HepG2 (cell line): ENCODE data around the gene TMEM8B. TPM values are rescaled to one million over a fixed set of nuclear protein-coding genes. Genes with fewer than 3 reads are reported as not detected.

Source experiments
- ATAC-seq: fragments of 200-7000 bp; cut with Tn5 transposase; 3 replicates; pipeline ENCODE4 v1.9.1; 2020; ENCODE audit warnings: mild to moderate bottlenecking, moderate library complexity
- BruUV-seq: library from RNA; stranded (reverse); fragments of 400-500 nt; replicated peaks from 2 replicates; lab custom pipeline; 2021; lab: Mats Ljungman, UMichigan
- CTCF ChIA-PET: fragments of 300-600 bp; formaldehyde crosslinking; extraction: SDS; loops from one replicate; lab custom pipeline; 2021; ENCODE audit warnings: low total read pairs, inconsistent platforms, low intra/inter-chr PET ratio; lab: Yijun Ruan, JAX
- POLR2A ChIA-PET: fragments of 350-600 bp; sonication (Branson Sonifier 250); formaldehyde crosslinking; loops from one replicate; lab custom pipeline; 2020; ENCODE audit warnings: antibody characterized with exemption, inconsistent platforms; lab: Yijun Ruan, JAX
- DNase-seq: peaks from one replicate; pipeline ENCODE4 v3.0.0-alpha.2; 2015; ENCODE audit warnings: low spot score
- FAIRE-seq: peaks from 3 replicates; lab custom pipeline; 2011; peaks lifted over from hg19 to GRCh38; lab: Jason Lieb, UNC
- H2AFZ ChIP-seq: one replicate; pipeline ENCODE4 v1.6.1; 2011; ENCODE audit warnings: low read length, inconsistent platforms
- H3K27ac ChIP-seq: fragments of 300-600 bp; 3 replicates; pipeline ENCODE4 v1.8.0; 2011; ENCODE audit warnings: mixed run types, mild to moderate bottlenecking, mixed read lengths, low read length, inconsistent platforms; ENCODE audit not compliant: insufficient read depth; ENCODE audit errors: extremely low read length
- H3K27me3 ChIP-seq, 2 experiments: fragments of 200-600 bp in 1 of 2; 2 replicates in 1 of 2; 3 replicates in 1 of 2; pipeline versions ENCODE4 v1.6.0 to v1.8.0; 2011; ENCODE audit warnings: low read length in 2 of 2, mild to moderate bottlenecking in 2 of 2, moderate library complexity in 2 of 2, inconsistent platforms in 1 of 2; ENCODE audit not compliant: insufficient read depth in 2 of 2, control insufficient read depth in 1 of 2
- H3K36me3 ChIP-seq, 2 experiments: fragments of 200-600 bp in 1 of 2; replicated peaks in 1 of 2; 2 replicates in 1 of 2; 3 replicates in 1 of 2; pipeline versions ENCODE4 v1.5.1 to v1.8.0; 2011; ENCODE audit warnings: low read length in 2 of 2, inconsistent platforms in 1 of 2; ENCODE audit not compliant: insufficient read depth in 2 of 2, control insufficient read depth in 1 of 2
- H3K4me1 ChIP-seq: 2 replicates; pipeline ENCODE4 v1.5.1; 2012; ENCODE audit warnings: low read length, inconsistent platforms; ENCODE audit not compliant: insufficient read depth
- H3K4me2 ChIP-seq: 2 replicates; pipeline ENCODE4 v1.6.0; 2011; ENCODE audit warnings: low read depth, low read length, inconsistent platforms
- H3K4me3 ChIP-seq, 3 experiments: fragments of 200-600 bp in 1 of 3; sonication (generic), shearing (Covaris generic) in 1 of 3; replicated peaks in 1 of 3; 2 replicates each; pipeline ENCODE4 v1.5.1; 2011 to 2016; ENCODE audit warnings: low read length in 3 of 3, inconsistent platforms in 2 of 3, low read depth in 2 of 3, mild to moderate bottlenecking in 2 of 3, control low read depth in 1 of 3, mixed read lengths in 1 of 3; ENCODE audit not compliant: insufficient read depth in 1 of 3
- H3K79me2 ChIP-seq: one replicate; pipeline ENCODE4 v1.6.1; 2011; ENCODE audit warnings: low read length, inconsistent platforms; ENCODE audit not compliant: insufficient read depth
- H3K9ac ChIP-seq: 2 replicates; pipeline ENCODE4 v1.6.0; 2011; ENCODE audit warnings: mild to moderate bottlenecking, low read depth, low read length, inconsistent platforms; ENCODE audit not compliant: insufficient read depth
- H3K9me3 ChIP-seq: 2 replicates; pipeline ENCODE4 v1.5.1; 2012; ENCODE audit warnings: mild to moderate bottlenecking, low read length
- H4K20me1 ChIP-seq: 2 replicates; pipeline ENCODE4 v1.6.0; 2011; ENCODE audit warnings: inconsistent platforms, mild to moderate bottlenecking, low read length, moderate library complexity; ENCODE audit not compliant: insufficient read depth
- ASH2L ChIP-seq: fragments of 300-600, 200-600 bp; sonication (generic); IDR thresholded peaks from 2 replicates; pipeline ENCODE4 v1.7.0; 2017; ENCODE audit warnings: low read depth, mild to moderate bottlenecking, moderate library complexity, mixed read lengths, low read length; ENCODE audit not compliant: insufficient read length
- CEBPG ChIP-seq: IDR thresholded peaks from 2 replicates; pipeline ENCODE4 v1.6.1; 2016
- EP300 ChIP-seq, 3 experiments: sonication (generic) in 1 of 3; formaldehyde crosslinking in 1 of 3; IDR thresholded peaks; 2 replicates each; pipeline versions ENCODE4 v1.5.1 to v1.6.1; 2011 to 2020; ENCODE audit warnings: low read depth in 2 of 3, low read length in 2 of 3, borderline replicate concordance in 1 of 3, improper control_type of control experiment in 1 of 3, mild to moderate bottlenecking in 1 of 3, missing genetic modification reagents in 1 of 3, moderate library complexity in 1 of 3
- HNF4G ChIP-seq, 2 experiments: sonication (generic) in 1 of 2; formaldehyde crosslinking in 1 of 2; IDR thresholded peaks; 2 replicates each; pipeline versions ENCODE4 v1.4.0 to v1.6.1; 2011 to 2020; ENCODE audit warnings: borderline replicate concordance in 2 of 2, low read depth in 2 of 2, mild to moderate bottlenecking in 2 of 2, low read length in 1 of 2, missing genetic modification reagents in 1 of 2, moderate library complexity in 1 of 2
- NFATC3 ChIP-seq: sonication (generic); formaldehyde crosslinking; IDR thresholded peaks from 2 replicates; pipeline ENCODE4 v1.5.1; 2020; ENCODE audit warnings: mild to moderate bottlenecking, missing genetic modification reagents
- NR2F6 ChIP-seq, 2 experiments: IDR thresholded peaks; 2 replicates each; pipeline ENCODE4 v1.6.1; 2016; ENCODE audit warnings: antibody characterized with exemption in 1 of 2, mild to moderate bottlenecking in 1 of 2
- NR3C1 ChIP-seq: sonication (generic); formaldehyde crosslinking; IDR thresholded peaks from 2 replicates; pipeline ENCODE4 v1.4.0; 2020; ENCODE audit warnings: missing genetic modification reagents
- SP2 ChIP-seq: sonication (generic); formaldehyde crosslinking; IDR thresholded peaks from 2 replicates; pipeline ENCODE4 v1.5.1; 2020; ENCODE audit warnings: mild to moderate bottlenecking, missing genetic modification reagents
- SP5 ChIP-seq: IDR thresholded peaks from 2 replicates; pipeline ENCODE4 v1.6.1; 2016; ENCODE audit warnings: low read depth, borderline replicate concordance
- ZNF317 ChIP-seq: sonication (generic); formaldehyde crosslinking; IDR thresholded peaks from 2 replicates; pipeline ENCODE4 v1.5.0; 2020; ENCODE audit warnings: mild to moderate bottlenecking, missing genetic modification reagents
- ZNF790 ChIP-seq: sonication (generic); formaldehyde crosslinking; IDR thresholded peaks from 2 replicates; pipeline ENCODE4 v1.8.0; 2022; ENCODE audit warnings: missing genetic modification reagents, mild to moderate bottlenecking, borderline replicate concordance
- WGBS: methylation state at CpG from one replicate; pipeline ENCODE4 v1.1.6; 2017; ENCODE audit warnings: low lambda C conversion rate; 5-methylcytosine and 5-hydroxymethylcytosine counted together
- in situ Hi-C: cut with HindIII; loops from 2 replicates; pipeline ENCODE4 v1.10.0; 2017; ENCODE audit warnings: low pct_unique_long_range_greater_than_20kb; ENCODE audit not compliant: extremely low pct_ligation_motif_present
- intact Hi-C: fragments of 100-400 bp; cut with micrococcal nuclease; formaldehyde crosslinking; loops from one replicate; pipeline ENCODE4 v1.10.0; 2022; ENCODE audit not compliant: unreplicated experiment
- polyA plus RNA-seq, 8 experiments: library from polyadenylated mRNA; depleted of rRNA in 3 of 8; stranded (reverse) in 7 of 8; unstranded in 1 of 8; fragments of >200 nt; fragmentation: Illumina TruSeq in 4 of 8; extraction: Trizol in 4 of 8; gene quantifications; 2 replicates each; pipeline versions ENCODE4 v1.2.1 to v1.2.3, GENCODE V29; 2011 to 2016; ENCODE audit warnings: low read depth in 4 of 8, missing spikeins in 1 of 8, mixed read lengths in 1 of 8; ENCODE audit not compliant: insufficient read depth in 1 of 8
- total RNA-seq, 5 experiments: library from RNA; depleted of rRNA; stranded (reverse); fragments of >200 nt; fragmentation: Illumina TruSeq; extraction: Trizol; gene quantifications; 2 replicates each; pipeline ENCODE4 v1.2.3, GENCODE V29; 2016; ENCODE audit warnings: low read depth in 1 of 5
- TF ChIP-seq, protein P1 (sequence below): sonication (generic); formaldehyde crosslinking; IDR thresholded peaks from 2 replicates; pipeline ENCODE4 v1.5.0; 2020; ENCODE audit warnings: mild to moderate bottlenecking, missing genetic modification reagents
- TF ChIP-seq, protein P2 (sequence below): sonication (generic); formaldehyde crosslinking; IDR thresholded peaks from 2 replicates; pipeline ENCODE4 v1.8.1; 2023; ENCODE audit warnings: mild to moderate bottlenecking, missing genetic modification reagents
- TF ChIP-seq, protein P3 (sequence below): sonication (generic); formaldehyde crosslinking; conservative IDR thresholded peaks from 2 replicates; pipeline ENCODE4 v1.4.0; 2020; ENCODE audit warnings: mild to moderate bottlenecking, missing genetic modification reagents, moderate library complexity

TMEM8B gene
- total and polyA plus RNA-seq, 2 of the 13 experiments (the other 11 are each of a cell fraction or from before 2014, with no cell fraction given), result 2.1 to 2.7 TPM

DNA sequence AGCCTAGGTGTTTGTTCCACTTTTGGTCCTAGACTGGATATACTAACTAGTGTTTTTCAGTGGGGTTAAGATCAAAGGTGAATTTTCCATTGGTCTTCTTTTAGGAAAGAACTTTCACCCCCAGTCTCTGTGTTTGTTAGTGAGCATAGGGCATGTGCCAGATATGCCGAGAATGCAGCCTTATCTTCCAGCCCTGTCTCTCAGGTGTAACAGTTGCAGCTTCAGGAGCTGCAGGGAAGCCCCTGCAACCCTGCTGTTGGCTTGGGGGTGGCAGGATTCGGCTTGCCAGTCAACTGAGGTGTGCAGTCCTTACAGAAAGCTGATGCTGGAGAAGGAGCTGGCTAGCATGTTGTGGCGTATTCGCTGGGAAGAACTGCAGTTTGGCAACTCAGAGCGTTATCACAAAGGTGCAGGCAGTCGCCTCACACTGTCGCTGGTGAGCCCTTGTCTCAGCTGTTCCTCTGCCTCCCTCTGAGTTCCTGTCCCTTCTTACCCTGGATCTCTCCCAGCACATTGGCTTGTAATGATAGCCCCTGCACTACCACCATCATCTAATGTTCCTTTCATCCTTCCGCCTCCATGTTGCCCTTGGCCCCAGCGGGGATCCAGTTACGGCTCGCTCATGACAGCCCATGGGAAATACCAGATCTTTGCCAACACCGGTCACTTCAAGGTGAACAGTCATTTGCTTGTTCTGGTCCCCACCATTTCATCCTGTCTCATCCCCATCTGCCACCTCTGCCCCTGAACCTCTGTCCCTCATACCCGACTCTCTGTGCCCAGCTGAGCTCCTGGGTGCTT, 27.5 kb upstream of the TMEM8B start:
- Histone ChIP-seq H3K9ac (0 out of 2 replicates have a peak overlapping the region, but pooled peaks have one; percentile 32), H3K4me2 (peak overlapping the region; percentile 59), H3K4me1 (peaks cover 27% of the 10 kb centered on the region), H3K27ac (peak overlapping the region; percentile 69), H3K9me3 (no peaks in the 10 kb centered on the region), H3K4me3 (peak overlapping the region in 1 of 3 experiments; percentile 15; a peak in 2 of 6 replicates), H2AFZ (no peak overlapping the region), H3K79me2 (no peaks in the 10 kb centered on the region), H3K36me3 (peaks cover 0 to 2% of the 10 kb centered on the region in 2 experiments; a peak in 2 of 5 replicates), H4K20me1 (no peaks in the 10 kb centered on the region), H3K27me3 (no peaks in the 10 kb centered on the region)
- POLR2A ChIA-PET, result interaction anchor here (0.9 to 2.4 kb wide), 4 partner anchors 11 to 119 kb away, joined by 3 to 13 read pairs (median 4); partner anchors contain the start of genes GBA2, HINT2, RGP1 and SPAG8
- WGBS, result 67% methylated on average over 11 of the region's 13 CpGs
- CTCF ChIA-PET, result no interaction called here
- intact Hi-C loops (no loop called here), in situ Hi-C loops (no loop called here)
- peak; percentile 73 for FAIRE-seq
- no TSS peak for BruUV-seq
- peak; percentile 94 for ATAC-seq
- DNase-seq, result peak; percentile 56
- TF ChIP-seq HNF4G (IDR thresholded peaks at IDR 0.05; ENCODE audit: borderline replicate concordance, low read depth, low read length), result peak; percentile 51; the same call in 1 of the 2 replicates
- no peak for TF ChIP-seq HNF4G (CRISPR knock-in tag; IDR thresholded peaks at IDR 0.05; ENCODE audit: borderline replicate concordance, low read depth)
- no peak for TF ChIP-seq NR3C1 (CRISPR knock-in tag)
- TF ChIP-seq SP2 (CRISPR knock-in tag), result no peak
- TF ChIP-seq NR2F6 (IDR thresholded peaks at IDR 0.05), result no peak
- peak; percentile 58 for TF ChIP-seq NR2F6 (CRISPR knock-in tag; IDR thresholded peaks at IDR 0.05)
- TF ChIP-seq, protein P1, sequence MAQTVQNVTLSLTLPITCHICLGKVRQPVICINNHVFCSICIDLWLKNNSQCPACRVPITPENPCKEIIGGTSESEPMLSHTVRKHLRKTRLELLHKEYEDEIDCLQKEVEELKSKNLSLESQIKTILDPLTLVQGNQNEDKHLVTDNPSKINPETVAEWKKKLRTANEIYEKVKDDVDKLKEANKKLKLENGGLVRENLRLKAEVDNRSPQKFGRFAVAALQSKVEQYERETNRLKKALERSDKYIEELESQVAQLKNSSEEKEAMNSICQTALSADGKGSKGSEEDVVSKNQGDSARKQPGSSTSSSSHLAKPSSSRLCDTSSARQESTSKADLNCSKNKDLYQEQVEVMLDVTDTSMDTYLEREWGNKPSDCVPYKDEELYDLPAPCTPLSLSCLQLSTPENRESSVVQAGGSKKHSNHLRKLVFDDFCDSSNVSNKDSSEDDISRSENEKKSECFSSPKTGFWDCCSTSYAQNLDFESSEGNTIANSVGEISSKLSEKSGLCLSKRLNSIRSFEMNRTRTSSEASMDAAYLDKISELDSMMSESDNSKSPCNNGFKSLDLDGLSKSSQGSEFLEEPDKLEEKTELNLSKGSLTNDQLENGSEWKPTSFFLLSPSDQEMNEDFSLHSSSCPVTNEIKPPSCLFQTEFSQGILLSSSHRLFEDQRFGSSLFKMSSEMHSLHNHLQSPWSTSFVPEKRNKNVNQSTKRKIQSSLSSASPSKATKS, result no peak
- TF ChIP-seq SP5 (CRISPR knock-in tag), result no peak
- TF ChIP-seq, protein P2, sequence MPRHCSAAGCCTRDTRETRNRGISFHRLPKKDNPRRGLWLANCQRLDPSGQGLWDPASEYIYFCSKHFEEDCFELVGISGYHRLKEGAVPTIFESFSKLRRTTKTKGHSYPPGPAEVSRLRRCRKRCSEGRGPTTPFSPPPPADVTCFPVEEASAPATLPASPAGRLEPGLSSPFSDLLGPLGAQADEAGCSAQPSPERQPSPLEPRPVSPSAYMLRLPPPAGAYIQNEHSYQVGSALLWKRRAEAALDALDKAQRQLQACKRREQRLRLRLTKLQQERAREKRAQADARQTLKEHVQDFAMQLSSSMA (CRISPR knock-in tag), result no peak
- TF ChIP-seq, protein P3, sequence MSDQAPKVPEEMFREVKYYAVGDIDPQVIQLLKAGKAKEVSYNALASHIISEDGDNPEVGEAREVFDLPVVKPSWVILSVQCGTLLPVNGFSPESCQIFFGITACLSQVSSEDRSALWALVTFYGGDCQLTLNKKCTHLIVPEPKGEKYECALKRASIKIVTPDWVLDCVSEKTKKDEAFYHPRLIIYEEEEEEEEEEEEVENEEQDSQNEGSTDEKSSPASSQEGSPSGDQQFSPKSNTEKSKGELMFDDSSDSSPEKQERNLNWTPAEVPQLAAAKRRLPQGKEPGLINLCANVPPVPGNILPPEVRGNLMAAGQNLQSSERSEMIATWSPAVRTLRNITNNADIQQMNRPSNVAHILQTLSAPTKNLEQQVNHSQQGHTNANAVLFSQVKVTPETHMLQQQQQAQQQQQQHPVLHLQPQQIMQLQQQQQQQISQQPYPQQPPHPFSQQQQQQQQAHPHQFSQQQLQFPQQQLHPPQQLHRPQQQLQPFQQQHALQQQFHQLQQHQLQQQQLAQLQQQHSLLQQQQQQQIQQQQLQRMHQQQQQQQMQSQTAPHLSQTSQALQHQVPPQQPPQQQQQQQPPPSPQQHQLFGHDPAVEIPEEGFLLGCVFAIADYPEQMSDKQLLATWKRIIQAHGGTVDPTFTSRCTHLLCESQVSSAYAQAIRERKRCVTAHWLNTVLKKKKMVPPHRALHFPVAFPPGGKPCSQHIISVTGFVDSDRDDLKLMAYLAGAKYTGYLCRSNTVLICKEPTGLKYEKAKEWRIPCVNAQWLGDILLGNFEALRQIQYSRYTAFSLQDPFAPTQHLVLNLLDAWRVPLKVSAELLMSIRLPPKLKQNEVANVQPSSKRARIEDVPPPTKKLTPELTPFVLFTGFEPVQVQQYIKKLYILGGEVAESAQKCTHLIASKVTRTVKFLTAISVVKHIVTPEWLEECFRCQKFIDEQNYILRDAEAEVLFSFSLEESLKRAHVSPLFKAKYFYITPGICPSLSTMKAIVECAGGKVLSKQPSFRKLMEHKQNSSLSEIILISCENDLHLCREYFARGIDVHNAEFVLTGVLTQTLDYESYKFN (CRISPR knock-in tag), result peak; percentile 86
- TF ChIP-seq CEBPG (CRISPR knock-in tag), result 0 out of 2 replicates have a peak, but pooled peaks have one; percentile 17
- TF ChIP-seq ZNF790 (CRISPR knock-in tag), result no peak
- TF ChIP-seq ZNF317 (CRISPR knock-in tag), result peak; percentile 41; the same call in 1 of the 2 replicates
- TF ChIP-seq EP300 (IDR thresholded peaks at IDR 0.05; ENCODE audit: low read depth in 2 of 2, low read length in 2 of 2), result peak in 1 of 2 experiments; percentile 60; a peak in 2 of 4 replicates
- no peak for TF ChIP-seq EP300 (CRISPR knock-in tag; IDR thresholded peaks at IDR 0.05; ENCODE audit: borderline replicate concordance)
- no peak for TF ChIP-seq NFATC3
- TF ChIP-seq ASH2L, result no peak
